Endothelial cell of umbilical vein (primary cell): ENCODE measurements around the gene PDE3A. TPM values are rescaled to one million over a fixed set of nuclear protein-coding genes. Genes with fewer than 3 reads are reported as not detected.

Experiments
- BruUV-seq: library from RNA; stranded (reverse); fragments of 400-500 nt; replicated peaks from 2 replicates; lab custom pipeline; 2021; lab: Mats Ljungman, UMichigan
- CTCF ChIA-PET: fragments of 300-600, 350-600 bp; sonication (Branson Sonifier 250); formaldehyde crosslinking; loops from one replicate; lab custom pipeline; 2021; ENCODE audit warnings: antibody characterized with exemption, inconsistent platforms; lab: Charles Lee
- POLR2A ChIA-PET: fragments of 300-600, 350-600 bp; sonication (Branson Sonifier 250); formaldehyde crosslinking; loops from one replicate; lab custom pipeline; 2021; ENCODE audit warnings: antibody characterized with exemption, inconsistent platforms; lab: Charles Lee
- DNase-seq: peaks from one replicate; pipeline ENCODE4 v3.0.0-alpha.2; 2011; ENCODE audit warnings: low read depth, low spot score
- FAIRE-seq: peaks from 2 replicates; lab custom pipeline; 2011; peaks lifted over from hg19 to GRCh38; lab: Jason Lieb, UNC
- H2AFZ ChIP-seq: 2 replicates; pipeline ENCODE4 v1.6.0; 2012; ENCODE audit warnings: low read depth, low read length, control low read depth, inconsistent platforms
- H3K27ac ChIP-seq: 2 replicates; pipeline ENCODE4 v1.5.1; 2011; ENCODE audit warnings: low read depth, mild to moderate bottlenecking, control low read depth, low read length, moderate library complexity; ENCODE audit not compliant: insufficient read depth
- H3K27me3 ChIP-seq, 2 experiments: 2 replicates each; pipeline versions ENCODE4 v1.6.0 to v1.6.1; 2011; ENCODE audit warnings: low read length in 2 of 2, mixed read lengths in 1 of 2; ENCODE audit not compliant: control insufficient read depth in 2 of 2, insufficient read depth in 2 of 2
- H3K36me3 ChIP-seq, 2 experiments: 2 replicates in 1 of 2; 3 replicates in 1 of 2; pipeline ENCODE4 v1.5.1; 2011; ENCODE audit warnings: low read length in 2 of 2, mild to moderate bottlenecking in 1 of 2, moderate library complexity in 1 of 2; ENCODE audit not compliant: control insufficient read depth in 2 of 2, insufficient read depth in 2 of 2; ENCODE audit errors: extremely low read depth in 1 of 2
- H3K4me1 ChIP-seq: 3 replicates; pipeline ENCODE4 v1.5.1; 2011; ENCODE audit warnings: mild to moderate bottlenecking, low read length; ENCODE audit not compliant: control insufficient read depth, insufficient read depth; ENCODE audit errors: extremely low read depth
- H3K4me2 ChIP-seq: 2 replicates; pipeline ENCODE4 v1.6.1; 2011; ENCODE audit warnings: low read length, control low read depth, mixed read lengths; ENCODE audit not compliant: insufficient read depth
- H3K4me3 ChIP-seq, 3 experiments: fragments of 200-600 bp in 1 of 3; sonication (generic), shearing (Covaris generic) in 1 of 3; replicated peaks in 1 of 3; 2 replicates each; pipeline ENCODE4 v1.5.1; 2011 to 2016; ENCODE audit warnings: control low read depth in 3 of 3, low read length in 3 of 3, mild to moderate bottlenecking in 2 of 3, inconsistent platforms in 1 of 3, low read depth in 1 of 3, moderate library complexity in 1 of 3; ENCODE audit not compliant: insufficient read depth in 1 of 3
- H3K79me2 ChIP-seq: 2 replicates; pipeline ENCODE4 v1.6.0; 2012; ENCODE audit warnings: low read length, inconsistent platforms; ENCODE audit not compliant: control insufficient read depth, insufficient read depth
- H3K9ac ChIP-seq: replicated peaks from 2 replicates; pipeline ENCODE3; 2011; ENCODE audit warnings: low read length, control low read depth; ENCODE audit not compliant: insufficient read depth; ENCODE audit errors: extremely low read depth
- H3K9me1 ChIP-seq: replicated peaks from 3 replicates; pipeline ENCODE4 v1.6.0; 2011; ENCODE audit warnings: mild to moderate bottlenecking, low read length; ENCODE audit not compliant: control insufficient read depth, insufficient read depth; ENCODE audit errors: extremely low read depth
- H3K9me3 ChIP-seq: replicated peaks from 2 replicates; pipeline ENCODE4 v1.5.1; 2012; ENCODE audit warnings: low read length, inconsistent platforms; ENCODE audit not compliant: control insufficient read depth, insufficient read depth
- H4K20me1 ChIP-seq: replicated peaks from 2 replicates; pipeline ENCODE3; 2011; ENCODE audit warnings: mild to moderate bottlenecking, low read length; ENCODE audit not compliant: control insufficient read depth, insufficient read depth; ENCODE audit errors: extremely low read depth
- EZH2 ChIP-seq: IDR thresholded peaks from 2 replicates; pipeline ENCODE4 v1.6.1; 2012; ENCODE audit warnings: borderline replicate concordance, low read depth, mild to moderate bottlenecking, moderate library complexity, low read length, inconsistent platforms; ENCODE audit not compliant: severe bottlenecking
- FOS ChIP-seq: IDR thresholded peaks from 2 replicates; pipeline ENCODE4 v1.6.1; 2011; ENCODE audit warnings: mild to moderate bottlenecking, low read length, moderate library complexity, borderline replicate concordance; ENCODE audit not compliant: insufficient read depth
- GATA2 ChIP-seq: IDR thresholded peaks from 2 replicates; pipeline ENCODE4 v1.7.0; 2011; ENCODE audit warnings: low read depth, mild to moderate bottlenecking, moderate library complexity, mixed read lengths, low read length; ENCODE audit not compliant: insufficient read length, insufficient read depth
- JUN ChIP-seq: IDR thresholded peaks from 2 replicates; pipeline ENCODE4 v1.6.1; 2011; ENCODE audit warnings: borderline replicate concordance, low read depth; ENCODE audit not compliant: insufficient read length, insufficient read depth
- MYC ChIP-seq: IDR thresholded peaks from one replicate; pipeline ENCODE4 v1.6.1; 2011; ENCODE audit warnings: mild to moderate bottlenecking, low read depth, low read length
- POLR2A ChIP-seq: IDR thresholded peaks from 2 replicates; pipeline ENCODE4 v1.6.1; 2012; ENCODE audit warnings: low read depth, mild to moderate bottlenecking, control low read depth, low read length
- POLR2AphosphoS5 ChIP-seq: IDR thresholded peaks from 2 replicates; pipeline ENCODE4 v1.6.1; 2012; ENCODE audit warnings: low read depth, mild to moderate bottlenecking, control low read depth, low read length, moderate library complexity; ENCODE audit not compliant: insufficient read depth
- dilution Hi-C: fragments of 300-500 bp; cut with MboI; formaldehyde crosslinking; loops from one replicate; pipeline ENCODE4 v1.15.0; 2019; ENCODE audit warnings: low sequenced_read_pairs; ENCODE audit not compliant: extremely low pct_ligation_motif_present
- intact Hi-C: fragments of 100-400 bp; cut with micrococcal nuclease; formaldehyde crosslinking; loops from one replicate; pipeline ENCODE4 v1.10.0; 2022
- polyA plus RNA-seq, 4 experiments: library from polyadenylated mRNA; depleted of rRNA in 3 of 4; stranded (reverse) in 3 of 4; unstranded in 1 of 4; fragments of >200 nt; gene quantifications; 2 replicates each; pipeline versions ENCODE4 v1.2.1 to v1.2.3, GENCODE V29; 2011 to 2012; ENCODE audit warnings: missing spikeins in 1 of 4
- total RNA-seq: library from RNA; stranded (reverse); gene quantifications from 2 replicates; pipeline ENCODE4 v1.2.3, GENCODE V29; 2021
- TF ChIP-seq, protein P1 (sequence below), 2 donors: IDR thresholded peaks; 1 replicate in 1 of 2; 2 replicates in 1 of 2; pipeline ENCODE4 v1.5.1; 2011; ENCODE audit warnings: low read length in 2 of 2, mild to moderate bottlenecking in 2 of 2, moderate library complexity in 2 of 2, control low read depth in 1 of 2, inconsistent platforms in 1 of 2, low read depth in 1 of 2; ENCODE audit not compliant: insufficient read depth in 1 of 2; ENCODE audit errors: extremely low read depth in 1 of 2
- TF ChIP-seq, protein P2 (sequence below): IDR thresholded peaks from 2 replicates; pipeline ENCODE4 v1.6.1; 2011; ENCODE audit not compliant: insufficient read depth, insufficient read length

Gene PDE3A
- total and polyA plus RNA-seq, 2 donors (not counting 3 experiments of a cell fraction or from before 2014, with no cell fraction given), result 14.0 to 27.4 TPM

DNA sequence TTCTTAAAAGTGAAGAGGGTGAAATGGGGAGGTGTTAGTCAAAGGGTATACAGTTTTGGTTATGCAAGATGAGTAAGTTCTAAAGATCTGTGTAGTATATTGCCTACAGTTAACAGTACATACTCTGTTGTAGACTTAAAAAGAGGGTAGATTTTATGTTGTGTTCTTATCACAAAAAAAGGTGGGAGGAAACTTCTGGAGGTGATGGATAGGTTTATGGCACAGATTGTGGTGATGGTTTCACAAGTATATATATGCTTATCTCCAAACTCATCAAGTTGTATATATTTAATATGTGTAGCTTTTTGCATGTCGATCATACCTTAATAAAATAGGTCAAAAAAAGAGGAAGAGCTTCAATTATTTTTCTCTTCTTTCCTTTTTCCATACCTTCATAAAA is 64.0 kb downstream of the PDE3A start:
- Histone ChIP-seq H3K4me1 (peaks cover 18% of the 10 kb centered on the region), H3K27ac (no peak overlapping the region), H3K79me2 (peaks cover 20% of the 10 kb centered on the region), H3K4me3 (no peak overlapping the region), H3K27me3 (no peaks in the 10 kb centered on the region), H3K9me3 (no peaks in the 10 kb centered on the region), H2AFZ (no peak overlapping the region), H3K9ac (no peak overlapping the region), H3K36me3 (no peaks in the 10 kb centered on the region), H3K4me2 (no peak overlapping the region), H4K20me1 (no peaks in the 10 kb centered on the region), H3K9me1 (no peaks in the 10 kb centered on the region)
- DNase-seq, result no peak
- intact Hi-C loops (no loop called here), dilution Hi-C loops (no loop called here)
- TF ChIP-seq JUN (no peak), GATA2 (no peak), POLR2AphosphoS5 (no peak), MYC (no peak), EZH2 (no peak), POLR2A (no peak), FOS (no peak)
- TF ChIP-seq, protein P1, sequence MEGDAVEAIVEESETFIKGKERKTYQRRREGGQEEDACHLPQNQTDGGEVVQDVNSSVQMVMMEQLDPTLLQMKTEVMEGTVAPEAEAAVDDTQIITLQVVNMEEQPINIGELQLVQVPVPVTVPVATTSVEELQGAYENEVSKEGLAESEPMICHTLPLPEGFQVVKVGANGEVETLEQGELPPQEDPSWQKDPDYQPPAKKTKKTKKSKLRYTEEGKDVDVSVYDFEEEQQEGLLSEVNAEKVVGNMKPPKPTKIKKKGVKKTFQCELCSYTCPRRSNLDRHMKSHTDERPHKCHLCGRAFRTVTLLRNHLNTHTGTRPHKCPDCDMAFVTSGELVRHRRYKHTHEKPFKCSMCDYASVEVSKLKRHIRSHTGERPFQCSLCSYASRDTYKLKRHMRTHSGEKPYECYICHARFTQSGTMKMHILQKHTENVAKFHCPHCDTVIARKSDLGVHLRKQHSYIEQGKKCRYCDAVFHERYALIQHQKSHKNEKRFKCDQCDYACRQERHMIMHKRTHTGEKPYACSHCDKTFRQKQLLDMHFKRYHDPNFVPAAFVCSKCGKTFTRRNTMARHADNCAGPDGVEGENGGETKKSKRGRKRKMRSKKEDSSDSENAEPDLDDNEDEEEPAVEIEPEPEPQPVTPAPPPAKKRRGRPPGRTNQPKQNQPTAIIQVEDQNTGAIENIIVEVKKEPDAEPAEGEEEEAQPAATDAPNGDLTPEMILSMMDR (IDR thresholded peaks at IDR 0.05; ENCODE audit: extremely low read depth in 1 of 2, insufficient read depth in 1 of 2, low read depth in 1 of 2, low read length in 2 of 2), result no peak
- TF ChIP-seq, protein P2, sequence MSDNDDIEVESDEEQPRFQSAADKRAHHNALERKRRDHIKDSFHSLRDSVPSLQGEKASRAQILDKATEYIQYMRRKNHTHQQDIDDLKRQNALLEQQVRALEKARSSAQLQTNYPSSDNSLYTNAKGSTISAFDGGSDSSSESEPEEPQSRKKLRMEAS, result no peak
- POLR2A ChIA-PET, result no interaction called here
- BruUV-seq, result no TSS peak
- no peak for FAIRE-seq
- CTCF ChIA-PET, result no interaction called here
